IMR-90 (cell line): Measurements from ENCODE around the gene HLA-A. TPM values are rescaled to one million over a fixed set of nuclear protein-coding genes. Genes with fewer than 3 reads are reported as not detected.
A peak's percentile ranks its signal among the peaks of the same experiment; 100 is the strongest.

Experiments
- ATAC-seq: fragments of 200-7000 bp; cut with Tn5 transposase; 2 replicates; pipeline ENCODE4 v1.9.1; 2020; ENCODE audit warnings: low read depth, mild to moderate bottlenecking, moderate library complexity
- BruUV-seq: library from RNA; stranded (reverse); fragments of 400-500 nt; replicated peaks from 2 replicates; lab custom pipeline; 2021; lab: Mats Ljungman, UMichigan
- CTCF ChIA-PET: fragments of 300-600 bp; formaldehyde crosslinking; extraction: SDS; loops from one replicate; lab custom pipeline; 2021; ENCODE audit warnings: antibody characterized with exemption; lab: Yijun Ruan, JAX
- POLR2A ChIA-PET: fragments of 300-600 bp; sonication (Branson Sonifier 250); formaldehyde crosslinking; loops from one replicate; lab custom pipeline; 2022; ENCODE audit warnings: antibody characterized with exemption; ENCODE audit not compliant: unreplicated experiment; lab: Charles Lee
- DNase-seq: peaks from one replicate; pipeline ENCODE4 v3.0.0; 2013
- H2AFZ ChIP-seq: replicated peaks from 2 replicates; pipeline ENCODE3; 2013; ENCODE audit warnings: low read length, mild to moderate bottlenecking; ENCODE audit not compliant: poor library complexity
- H2AK5ac ChIP-seq: 2 replicates; pipeline ENCODE4 v1.6.1; 2013; ENCODE audit warnings: low read depth, low read length, inconsistent platforms
- H2AK9ac ChIP-seq: replicated peaks from 2 replicates; pipeline ENCODE3; 2013; ENCODE audit warnings: mild to moderate bottlenecking, low read depth, low read length, moderate library complexity; ENCODE audit not compliant: poor library complexity
- H2BK120ac ChIP-seq: 2 replicates; pipeline ENCODE4 v1.6.1; 2013; ENCODE audit warnings: low read depth, low read length, inconsistent platforms
- H2BK15ac ChIP-seq: 3 replicates; pipeline ENCODE4 v1.6.1; 2013; ENCODE audit warnings: low read depth, low read length, inconsistent platforms
- H2BK20ac ChIP-seq: 2 replicates; pipeline ENCODE4 v1.6.1; 2013; ENCODE audit warnings: low read depth, mild to moderate bottlenecking, inconsistent platforms, low read length, moderate library complexity
- H2BK5ac ChIP-seq: 2 replicates; pipeline ENCODE4 v1.6.1; 2013; ENCODE audit warnings: mild to moderate bottlenecking, low read depth, low read length, inconsistent platforms; ENCODE audit not compliant: poor library complexity, severe bottlenecking
- H3K14ac ChIP-seq: replicated peaks from 2 replicates; pipeline ENCODE4 v1.6.1; 2013; ENCODE audit warnings: low read depth, low read length, inconsistent platforms
- H3K18ac ChIP-seq: 2 replicates; pipeline ENCODE4 v1.6.1; 2013; ENCODE audit warnings: low read depth, low read length, control low read depth
- H3K23ac ChIP-seq: 2 replicates; pipeline ENCODE4 v1.6.1; 2013; ENCODE audit warnings: low read depth, low read length, inconsistent platforms
- H3K27ac ChIP-seq: 2 replicates; pipeline ENCODE4 v1.5.1; 2013; ENCODE audit warnings: mild to moderate bottlenecking, control low read depth, low read length; ENCODE audit not compliant: insufficient read depth
- H3K27me3 ChIP-seq: 2 replicates; pipeline ENCODE4 v1.6.1; 2013; ENCODE audit warnings: low read length; ENCODE audit not compliant: control insufficient read depth, insufficient read depth
- H3K36me3 ChIP-seq: 2 replicates; pipeline ENCODE4 v1.6.1; 2013; ENCODE audit warnings: low read length, mixed read lengths; ENCODE audit not compliant: control insufficient read depth, insufficient read depth
- H3K4ac ChIP-seq: 2 replicates; pipeline ENCODE4 v1.6.1; 2013; ENCODE audit warnings: low read depth, low read length, inconsistent platforms
- H3K4me1 ChIP-seq: 2 replicates; pipeline ENCODE4 v1.6.1; 2013; ENCODE audit warnings: low read length, mixed read lengths; ENCODE audit not compliant: control insufficient read depth, insufficient read depth
- H3K4me2 ChIP-seq: 2 replicates; pipeline ENCODE4 v1.6.1; 2013; ENCODE audit warnings: low read depth, mild to moderate bottlenecking, control low read depth, low read length, moderate library complexity
- H3K4me3 ChIP-seq: 2 replicates; pipeline ENCODE4 v1.5.1; 2013; ENCODE audit warnings: low read depth, mild to moderate bottlenecking, control low read depth, low read length, moderate library complexity; ENCODE audit not compliant: insufficient read depth
- H3K56ac ChIP-seq: 2 replicates; pipeline ENCODE4 v1.6.1; 2013; ENCODE audit warnings: low read length, inconsistent platforms; ENCODE audit not compliant: insufficient read depth; ENCODE audit errors: extremely low read depth
- H3K79me1 ChIP-seq, 2 experiments: 2 replicates each; pipeline ENCODE4 v1.6.1; 2013; ENCODE audit warnings: low read length in 2 of 2, inconsistent platforms in 1 of 2, low read depth in 1 of 2
- H3K9ac ChIP-seq: 2 replicates; pipeline ENCODE4 v1.6.1; 2013; ENCODE audit warnings: low read depth, low read length, control low read depth
- H3K9me1 ChIP-seq: 2 replicates; pipeline ENCODE4 v1.6.1; 2013; ENCODE audit warnings: low read length, inconsistent platforms; ENCODE audit not compliant: insufficient read depth
- H3K9me3 ChIP-seq: 2 replicates; pipeline ENCODE4 v1.6.1; 2013; ENCODE audit warnings: low read length; ENCODE audit not compliant: control insufficient read depth, insufficient read depth
- H4K20me1 ChIP-seq: 2 replicates; pipeline ENCODE4 v1.6.1; 2013; ENCODE audit warnings: low read length, inconsistent platforms; ENCODE audit not compliant: insufficient read depth
- H4K5ac ChIP-seq: 2 replicates; pipeline ENCODE4 v1.6.1; 2013; ENCODE audit warnings: mild to moderate bottlenecking, low read depth, low read length, control low read depth
- H4K8ac ChIP-seq, 2 experiments: 2 replicates each; pipeline ENCODE4 v1.6.1; 2013; ENCODE audit warnings: low read depth in 2 of 2, low read length in 2 of 2, control low read depth in 1 of 2, inconsistent platforms in 1 of 2
- H4K91ac ChIP-seq: 2 replicates; pipeline ENCODE4 v1.6.1; 2013; ENCODE audit warnings: low read depth, low read length, inconsistent platforms; ENCODE audit not compliant: insufficient read depth
- MAZ ChIP-seq: IDR thresholded peaks from 2 replicates; pipeline ENCODE4 v1.6.1; 2012; ENCODE audit warnings: low read depth, mild to moderate bottlenecking, low read length, improper control_type of control experiment, moderate library complexity, borderline replicate concordance
- RFX5 ChIP-seq: IDR thresholded peaks from 2 replicates; pipeline ENCODE4 v1.8.0; 2012; ENCODE audit warnings: low read depth, mild to moderate bottlenecking, low read length, moderate library complexity
- WGBS, 2 experiments: methylation state at CpG; one replicate each; pipeline versions ENCODE4 v1.1.5 to v1.1.7; 2013; ENCODE audit warnings: missing lambda C conversion rate in 2 of 2; ENCODE audit not compliant: insufficient read length in 1 of 2; ENCODE audit errors: extremely low coverage in 2 of 2; 5-methylcytosine and 5-hydroxymethylcytosine counted together
- dilution Hi-C: fragments of 300-500 bp; cut with HindIII; formaldehyde crosslinking; loops from one replicate; pipeline ENCODE4 v1.14.3; 2018; ENCODE audit warnings: low sequenced_read_pairs; ENCODE audit not compliant: unreplicated experiment
- in situ Hi-C: fragments of 300-500 bp; cut with MboI; formaldehyde crosslinking; loops from 3 replicates; pipeline ENCODE4 v1.14.3; 2019; ENCODE audit warnings: low sequenced_read_pairs, inconsistent platforms, mixed read lengths
- intact Hi-C: fragments of 100-400 bp; cut with micrococcal nuclease; formaldehyde crosslinking; loops from 2 replicates; pipeline ENCODE4 v1.10.0; 2022
- polyA plus RNA-seq, 3 experiments: library from polyadenylated mRNA; depleted of rRNA; stranded (reverse); fragments of >200 nt; gene quantifications; 2 replicates each; pipeline ENCODE4 v1.2.3, GENCODE V29; 2012; ENCODE audit warnings: low replicate concordance in 1 of 3
- total RNA-seq: library from RNA; depleted of rRNA; stranded (reverse); fragments of >200 nt; gene quantifications from 2 replicates; pipeline ENCODE4 v1.2.3, GENCODE V29; 2012

The HLA-A gene
- total and polyA plus RNA-seq, 2 of the 4 experiments (the other 2 are of a cell fraction): 94.5 to 218 TPM

- Histone ChIP-seq H3K27ac (peak overlapping the region; percentile 90), H4K5ac (peak overlapping the region; percentile 96)
Observed at GRCh38 chr6:29926413-29927274, 15.7 kb upstream of the HLA-A start.

More at GRCh38 chr6:29926413-29927274, 15.7 kb upstream of the HLA-A start:
- H3K18ac ChIP-seq: peak overlapping the region; percentile 67
- peak overlapping the region; percentile 91 for H3K4me2 ChIP-seq
- peak overlapping the region; percentile 49; the same call in 1 of the 2 replicates for H2BK120ac ChIP-seq
- DNase-seq: peak; percentile 73
- H2BK15ac ChIP-seq: peak overlapping the region; percentile 47; the same call in 1 of the 3 replicates
- ChIA-PET POLR2A (no interaction called here), CTCF (no interaction called here)
- H3K9me3 ChIP-seq: no peaks in the 10 kb centered on the region
- dilution Hi-C loops: no loop called here
- in situ Hi-C loops: no loop called here
- TF ChIP-seq RFX5 (no peak), MAZ (peak; percentile 26; the same call in 1 of the 2 replicates)
- peak overlapping the region; percentile 93 for H3K9ac ChIP-seq
- BruUV-seq: no TSS peak
- no peaks in the 10 kb centered on the region for H3K27me3 ChIP-seq
- H3K56ac ChIP-seq: peak overlapping the region; percentile 52
- H3K14ac ChIP-seq: peak overlapping the region; percentile 94
- H3K36me3 ChIP-seq: no peaks in the 10 kb centered on the region
- peak overlapping the region; percentile 95 for H3K23ac ChIP-seq
- H2AK9ac ChIP-seq: peak overlapping the region; percentile 87
- H2AK5ac ChIP-seq: peak overlapping the region; percentile 58; the same call in 1 of the 2 replicates
- intact Hi-C loops: loop anchor here (1.0 kb wide), 1 partner anchor 50 kb away; no protein-coding TSS in a partner anchor
- peak overlapping the region; percentile 89 for H3K4me3 ChIP-seq
- H4K8ac ChIP-seq: peak overlapping the region; percentile 86 to 97
- peak overlapping the region; percentile 93 for H3K4ac ChIP-seq
- peak overlapping the region; percentile 97 for H2AFZ ChIP-seq
- ATAC-seq: peak; percentile 93
- no peaks in the 10 kb centered on the region; the same call in 1 of the 2 replicates for H3K9me1 ChIP-seq
- H2BK5ac ChIP-seq: peak overlapping the region; percentile 72
- H3K4me1 ChIP-seq: no peaks in the 10 kb centered on the region
- H4K91ac ChIP-seq: peak overlapping the region; percentile 89
- H2BK20ac ChIP-seq: no peak overlapping the region
- 0% methylated on average over 12 of the region's 82 CpGs; no CpG with 5 or more reads in 1 of the 2 experiments for WGBS, 2 experiments
- H4K20me1 ChIP-seq: no peaks in the 10 kb centered on the region
- peaks cover 0 to 8% of the 10 kb centered on the region in 2 experiments; a peak in 1 of 4 replicates for H3K79me1 ChIP-seq
